GM21825 (cell line): ENCODE measurements around the gene CYSLTR2.

Experiments used
- ATAC-seq: cut with Tn5 transposase; IDR thresholded peaks from one replicate; pipeline ENCODE4 v1.9.1; 2021; ENCODE audit warnings: mild to moderate bottlenecking, moderate library complexity; ENCODE audit not compliant: unreplicated experiment

The CYSLTR2 gene

DNA sequence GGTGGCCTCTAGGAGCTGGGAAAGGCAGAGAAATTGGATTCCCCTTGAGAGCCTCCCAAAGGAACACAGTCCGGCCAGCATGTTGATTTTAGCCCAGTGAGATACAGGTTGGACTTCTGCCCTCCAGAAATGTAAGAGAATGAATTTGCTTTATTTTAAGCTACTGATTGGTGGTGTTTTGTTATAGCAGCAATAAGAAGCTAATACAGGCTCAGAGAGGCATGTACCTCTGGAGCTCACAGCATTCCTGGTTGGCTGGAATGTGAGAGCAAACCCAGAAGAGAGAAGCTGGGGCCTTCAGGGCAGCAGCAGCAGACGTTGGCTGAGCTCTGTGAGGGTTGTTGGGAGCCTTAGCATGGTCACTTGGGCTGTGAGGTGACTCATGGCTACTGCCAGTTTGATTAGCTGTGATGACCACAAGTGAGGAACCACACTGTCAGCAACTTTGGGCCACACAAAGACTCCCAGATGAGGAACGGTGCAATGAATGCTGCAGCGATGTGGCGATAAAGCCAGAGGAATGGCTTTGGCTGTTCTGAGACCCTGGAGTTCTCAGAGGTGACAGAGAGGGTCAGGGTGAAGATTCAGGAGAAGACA is 80.1 kb downstream of the CYSLTR2 start:
- no peak for ATAC-seq

DNA sequence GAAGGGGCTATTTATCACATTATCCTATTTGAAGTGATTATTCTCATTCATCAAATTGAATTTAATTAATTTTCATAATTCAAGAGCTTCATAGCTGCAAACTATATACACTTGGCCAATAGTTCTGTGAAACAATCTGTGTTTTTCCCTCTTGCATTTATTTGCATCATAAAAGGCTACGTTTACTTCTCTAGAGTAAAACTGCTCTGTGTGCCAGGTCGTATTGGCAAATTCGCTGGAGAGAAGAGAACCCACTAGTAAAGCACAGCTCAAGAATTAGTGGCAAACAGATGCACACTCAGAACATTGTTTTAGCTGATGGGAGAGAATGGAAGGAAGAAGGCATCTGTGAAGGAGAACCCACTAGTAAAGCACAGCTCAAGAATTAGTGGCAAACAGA is 81.8 kb downstream of the CYSLTR2 start:
- ATAC-seq: no peak

DNA sequence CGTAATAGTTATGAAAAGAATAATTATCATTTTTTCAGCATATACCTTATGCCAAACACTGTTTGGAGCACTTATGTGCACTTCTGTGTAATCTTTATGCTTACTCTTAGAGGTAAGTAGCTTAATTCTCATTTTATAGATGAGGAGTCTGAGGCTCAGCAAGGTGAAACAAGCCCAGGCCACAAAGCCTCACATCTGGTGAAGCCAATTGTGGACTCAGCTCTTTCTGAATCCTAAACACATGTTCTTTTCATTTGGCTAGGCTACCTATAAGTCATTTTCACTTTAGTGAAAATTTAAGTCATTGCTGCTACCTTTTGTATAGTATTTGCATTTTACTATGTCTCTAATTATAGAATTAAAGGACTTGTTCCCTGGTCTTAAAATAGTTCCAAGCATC is 84.0 kb downstream of the CYSLTR2 start:
- no peak for ATAC-seq

DNA sequence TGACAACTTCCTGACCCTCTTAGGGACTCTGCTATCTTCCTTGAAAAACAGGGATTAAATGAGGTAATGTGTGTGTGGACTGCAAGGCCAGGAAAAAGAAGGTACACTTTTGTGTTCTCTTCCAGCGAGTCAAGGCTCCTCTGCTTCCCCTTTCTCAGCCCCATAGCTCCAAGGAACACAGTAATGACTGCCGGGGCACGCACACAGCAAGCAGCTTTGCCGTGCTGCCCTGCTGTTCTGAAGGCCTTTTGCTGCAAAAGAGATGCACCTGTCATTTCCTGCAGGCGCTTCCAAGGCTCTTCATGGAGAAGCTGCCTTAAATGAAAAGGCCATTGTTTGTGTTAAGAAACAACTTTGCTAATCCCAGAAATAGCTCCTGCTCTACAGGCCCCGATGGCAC is 84.6 kb downstream of the CYSLTR2 start:
- ATAC-seq: no peak

DNA sequence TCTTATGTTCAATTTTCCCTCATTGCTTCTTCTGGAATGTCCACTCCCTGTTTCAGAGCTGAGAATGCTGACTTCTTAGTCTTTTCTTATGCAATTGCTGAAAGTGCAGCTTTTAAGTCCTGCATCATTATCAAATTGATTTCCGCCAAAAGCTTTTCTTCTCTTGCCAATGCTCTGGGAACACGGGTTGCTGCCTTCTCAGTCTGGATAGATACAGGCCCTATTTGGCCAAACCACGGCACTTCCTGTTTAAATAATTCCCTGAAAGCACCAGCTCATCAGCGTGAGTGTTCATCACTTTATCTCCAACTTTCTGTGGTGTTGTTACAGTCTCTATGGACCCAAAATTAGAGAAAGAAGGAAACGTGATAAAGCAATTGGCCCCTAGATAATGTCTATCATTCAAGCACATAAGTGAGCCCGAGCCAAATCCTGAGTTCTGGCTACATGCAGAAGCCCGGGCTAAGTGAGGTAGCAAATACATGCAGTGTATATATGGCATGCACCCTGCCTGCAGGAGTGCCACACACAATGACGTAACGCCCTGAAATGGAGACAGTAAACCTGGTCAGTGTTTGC is 85.7 kb downstream of the CYSLTR2 start:
- ATAC-seq: no peak

DNA sequence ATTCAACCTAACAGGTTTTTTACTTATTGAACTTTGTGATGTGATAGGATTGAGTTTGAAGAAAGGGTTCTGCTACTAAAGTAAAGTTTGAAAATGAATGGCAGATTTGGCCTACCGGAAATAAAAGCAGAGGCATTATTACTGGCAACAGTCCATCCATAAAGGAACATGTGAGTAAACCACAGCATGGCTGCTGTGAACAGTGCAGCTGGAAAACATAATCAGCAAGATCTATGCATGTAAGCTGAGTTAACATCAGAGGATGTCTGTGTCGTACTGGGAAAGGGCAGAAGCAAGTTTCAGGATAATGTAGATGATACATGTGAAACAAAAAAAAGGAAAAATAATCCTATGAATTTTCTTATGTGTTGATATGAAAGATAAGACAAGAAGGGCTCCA is 87.6 kb downstream of the CYSLTR2 start:
- ATAC-seq: no peak

DNA sequence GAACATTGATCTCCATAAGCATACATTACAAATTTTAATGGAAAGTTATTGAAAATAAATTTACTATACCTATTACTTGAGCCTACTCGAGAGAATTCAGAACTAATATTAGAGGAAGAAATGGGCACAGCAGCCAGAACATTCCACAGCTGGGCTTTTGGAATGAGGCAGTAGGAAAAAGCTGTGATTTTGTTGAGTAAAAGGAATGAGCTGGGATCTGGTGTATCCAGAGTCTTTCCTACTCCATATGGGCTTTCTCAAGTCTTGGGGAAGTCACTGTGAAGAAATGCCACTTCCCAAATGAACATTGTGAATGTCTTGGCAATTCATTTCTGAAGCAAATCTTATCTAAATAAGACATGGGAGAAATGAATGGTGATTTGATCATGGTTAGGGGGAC is 93.1 kb downstream of the CYSLTR2 start:
- ATAC-seq: no peak

DNA sequence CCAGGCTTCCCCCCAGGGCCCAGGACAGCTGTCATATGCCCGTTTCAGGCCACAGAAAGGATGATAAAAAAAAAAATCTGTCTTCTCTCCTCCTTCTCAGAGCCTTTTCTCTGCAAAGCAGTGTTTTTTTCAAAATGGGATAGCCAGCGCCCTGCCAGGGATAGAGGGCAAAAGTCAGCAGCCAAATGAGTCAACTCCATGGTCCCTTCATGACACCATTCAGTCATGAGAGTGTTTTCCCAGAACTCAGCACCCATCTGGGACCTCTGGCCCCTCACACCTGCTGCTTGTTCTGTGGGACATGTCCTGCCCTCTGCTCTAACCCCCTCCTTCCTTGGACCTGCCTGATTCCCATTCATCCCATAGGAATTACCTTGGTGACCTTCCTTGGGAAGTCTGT is 95.0 kb downstream of the CYSLTR2 start:
- no peak for ATAC-seq

DNA sequence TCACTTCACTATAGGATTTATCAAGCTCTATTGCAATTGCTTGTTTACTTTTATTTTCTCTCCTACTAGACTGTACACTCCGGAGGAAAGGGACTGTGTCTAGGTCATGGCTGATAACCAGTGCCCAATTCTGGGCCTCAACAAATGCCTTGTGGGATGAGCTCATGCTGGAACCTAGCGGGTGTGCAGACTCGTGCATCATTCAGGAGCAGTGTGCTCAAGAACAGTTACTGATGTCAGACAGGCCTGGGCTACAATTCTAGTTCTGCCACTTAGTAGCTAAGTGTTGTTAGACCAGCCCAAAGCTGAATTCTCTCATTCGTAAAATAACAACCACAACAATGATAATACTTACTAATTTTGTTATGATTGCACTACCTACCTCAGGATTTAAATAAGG is 95.4 kb downstream of the CYSLTR2 start:
- no peak for ATAC-seq

DNA sequence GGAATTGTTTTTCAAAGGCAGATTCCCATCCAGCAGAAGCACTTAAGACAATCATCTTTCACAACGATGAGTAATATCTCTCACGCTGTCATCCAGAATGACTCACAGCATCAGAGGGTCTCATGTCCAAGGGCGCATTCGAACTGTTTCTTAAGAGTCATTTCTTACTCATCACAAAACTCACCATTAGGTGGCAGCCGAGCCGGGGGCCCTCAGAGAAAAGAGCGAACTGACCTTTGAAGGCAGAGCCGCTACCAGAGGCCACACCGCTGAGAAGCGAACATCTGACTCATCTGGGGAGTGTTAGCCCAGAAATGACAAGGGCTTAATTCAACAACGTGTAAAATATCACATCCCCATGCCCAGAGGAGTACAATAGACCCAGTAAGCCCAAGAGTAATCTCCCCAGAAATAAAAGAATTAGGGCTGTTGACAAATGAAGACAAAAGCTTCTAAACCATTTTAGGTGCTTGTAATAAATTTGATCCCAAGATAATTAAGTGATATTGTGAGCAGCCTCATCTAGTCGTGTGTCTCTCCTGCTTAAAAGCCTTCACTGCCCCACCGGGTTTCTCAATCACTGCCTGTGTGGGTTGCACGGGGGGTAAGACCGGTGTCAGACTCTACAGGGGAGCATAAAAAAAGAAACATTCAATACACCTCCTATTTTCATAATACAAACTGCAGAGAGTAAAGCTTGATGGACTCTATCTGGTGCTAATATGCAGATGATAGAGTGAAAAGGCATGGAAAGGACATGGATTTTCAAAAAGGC is 96.2 kb downstream of the CYSLTR2 start:
- ATAC-seq: peak; percentile 95

DNA sequence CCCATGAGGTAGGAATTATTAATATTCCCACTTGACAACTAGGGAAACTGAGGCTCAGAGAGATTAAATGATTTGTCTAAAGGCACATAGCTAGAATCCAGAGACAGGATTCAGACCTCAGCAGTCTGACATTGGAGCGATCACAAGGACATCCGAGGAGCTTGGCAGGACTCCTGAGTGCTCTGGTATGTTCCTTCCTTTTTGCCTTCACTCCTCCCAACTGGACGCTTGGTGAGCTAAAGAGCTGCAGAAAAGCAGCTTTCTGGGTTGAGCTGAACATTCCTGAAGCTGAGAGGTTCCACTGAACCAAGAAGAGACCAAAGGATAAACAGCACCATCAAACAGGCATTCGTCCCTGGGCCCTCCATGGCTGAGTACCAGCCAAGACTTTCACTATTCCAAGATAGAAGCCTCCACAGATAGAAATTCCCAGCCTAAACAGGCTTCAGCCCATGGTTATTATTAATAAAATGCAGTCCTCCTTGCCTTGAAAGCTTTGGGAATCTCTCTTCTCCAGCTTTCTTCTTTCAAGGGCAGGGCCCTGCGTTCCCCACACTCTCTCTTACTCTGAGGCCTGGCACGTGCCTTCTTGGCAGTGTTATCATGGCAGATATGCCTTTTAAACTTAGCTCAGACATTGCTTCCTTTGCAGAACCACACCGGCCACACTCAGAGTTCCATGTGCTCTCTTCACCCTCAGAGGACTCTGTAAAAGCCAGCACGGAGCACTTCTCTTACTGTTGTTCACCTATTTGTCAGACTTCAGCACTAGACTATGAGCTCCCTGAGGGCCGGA is 97.1 kb downstream of the CYSLTR2 start:
- no peak for ATAC-seq

DNA sequence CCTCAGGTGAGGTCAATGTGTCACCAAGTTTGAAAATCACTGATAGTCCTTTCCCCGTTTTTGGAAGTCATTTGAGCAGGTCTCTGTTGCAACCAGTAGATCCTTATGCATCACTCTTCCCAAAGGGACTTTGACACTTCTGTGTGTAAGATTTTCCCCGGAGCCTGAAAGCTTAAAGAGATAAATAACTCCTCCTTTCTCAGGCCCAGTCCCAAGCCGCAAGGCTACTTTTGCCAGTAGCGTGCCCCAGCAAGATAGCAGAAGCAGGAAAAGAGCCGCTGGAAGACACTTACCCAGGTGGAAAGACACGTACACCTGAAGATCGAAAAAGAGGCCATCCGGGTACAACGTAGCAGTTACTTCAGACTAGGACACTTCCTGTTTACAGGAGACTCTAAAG is 106.9 kb downstream of the CYSLTR2 start:
- ATAC-seq: no peak
